ENCODE results near the gene CLASP2. TPM values are rescaled to one million over a fixed set of nuclear protein-coding genes. Genes with fewer than 3 reads are reported as not detected.

Gene CLASP2
- total RNA-seq, 1 donor from 2014 or later, result 69.4 TPM

Other genes starting within 250 kb of the CLASP2 start
- 128 TPM for gene PDCD6IP, start 80.4 kb upstream of the CLASP2 start, total RNA-seq

Data from Right ventricle myocardium inferior (tissue), 1 donor.